ENCODE data around the gene DVL3.

DVL3 gene

GRCh38 chr3:184173374-184173722, 18.2 kb downstream of the DVL3 start:
- Histone ChIP-seq H3K79me2 (ENCODE audit: control insufficient read depth, low read length) (peaks cover 28% of the 10 kb centered on the region), H3K27ac (ENCODE audit: low read depth, low read length) (no peak overlapping the region), H3K9me2 (replicated peaks; ENCODE audit: control insufficient read depth, low read length) (no peaks in the 10 kb centered on the region), H3K4me2 (ENCODE audit: low read length) (no peak overlapping the region), H3K36me3 (ENCODE audit: control insufficient read depth, low read length) (peaks cover 43% of the 10 kb centered on the region), H3K4me3 (ENCODE audit: low read length) (no peak overlapping the region), H3K27me3 (ENCODE audit: control insufficient read depth, low read length) (no peaks in the 10 kb centered on the region), H3K9me3 (ENCODE audit: control insufficient read depth, insufficient read depth, low read length) (no peaks in the 10 kb centered on the region), H3K4me1 (ENCODE audit: control insufficient read depth, low read length) (peaks cover 26% of the 10 kb centered on the region), H4K20me1 (ENCODE audit: control insufficient read depth, insufficient read depth, low read depth, low read length) (no peaks in the 10 kb centered on the region), H3F3A (ENCODE audit: control insufficient read depth, insufficient read depth) (peaks cover 10% of the 10 kb centered on the region)
- TF ChIP-seq EZH2phosphoT487 (IDR thresholded peaks at IDR 0.05; ENCODE audit: borderline replicate concordance, low read length): no peak
- TF ChIP-seq CTCF (IDR thresholded peaks at IDR 0.05; ENCODE audit: low read depth, low read length, poor library complexity, severe bottlenecking): no peak

- Histone ChIP-seq H3K27me3 (ENCODE audit: control insufficient read depth, low read length) (no peaks in the 10 kb centered on the region), H3K27ac (ENCODE audit: low read depth, low read length) (no peak overlapping the region), H3K79me2 (ENCODE audit: control insufficient read depth, low read length) (peaks cover 28% of the 10 kb centered on the region), H3K9me2 (replicated peaks; ENCODE audit: control insufficient read depth, low read length) (no peaks in the 10 kb centered on the region), H3K36me3 (ENCODE audit: control insufficient read depth, low read length) (peaks cover 50% of the 10 kb centered on the region), H3K4me1 (ENCODE audit: control insufficient read depth, low read length) (peaks cover 26% of the 10 kb centered on the region), H3F3A (ENCODE audit: control insufficient read depth, insufficient read depth) (peaks cover 10% of the 10 kb centered on the region), H4K20me1 (ENCODE audit: control insufficient read depth, insufficient read depth, low read depth, low read length) (no peaks in the 10 kb centered on the region), H3K9me3 (ENCODE audit: control insufficient read depth, insufficient read depth, low read length) (no peaks in the 10 kb centered on the region), H3K4me2 (ENCODE audit: low read length) (peak overlapping the region; percentile 61), H3K4me3 (ENCODE audit: low read length) (peak overlapping the region; percentile 50)
- TF ChIP-seq EZH2phosphoT487 (IDR thresholded peaks at IDR 0.05; ENCODE audit: borderline replicate concordance, low read length): no peak
- TF ChIP-seq CTCF (IDR thresholded peaks at IDR 0.05; ENCODE audit: low read depth, low read length, poor library complexity, severe bottlenecking): no peak
Measured at GRCh38 chr3:184174284-184174645, 19.1 kb downstream of the DVL3 start.

GRCh38 chr3:184174646-184175492, 19.7 kb downstream of the DVL3 start, which contains the start of gene AP2M1:
Gene AP2M1 (plus strand): TSS chr3:184174855. CDS start chr3:184176994, 2,139 bp downstream.
- peak within 1 kb of the TSS; percentile 96 for H3K4me3 ChIP-seq (ENCODE audit: low read length)
- H3K4me1 ChIP-seq (ENCODE audit: control insufficient read depth, low read length): peaks cover 26% of the 10 kb centered on the region
- no peaks in the 10 kb centered on the region for H3K27me3 ChIP-seq (ENCODE audit: control insufficient read depth, low read length)
- peaks cover 52% of the 10 kb centered on the region for H3K36me3 ChIP-seq (ENCODE audit: control insufficient read depth, low read length)
- H3K9me3 ChIP-seq (ENCODE audit: control insufficient read depth, insufficient read depth, low read length): no peaks in the 10 kb centered on the region
- H3K79me2 ChIP-seq (ENCODE audit: control insufficient read depth, low read length): peaks cover 28% of the 10 kb centered on the region
- no peaks in the 10 kb centered on the region for H4K20me1 ChIP-seq (ENCODE audit: control insufficient read depth, insufficient read depth, low read depth, low read length)
- H3K4me2 ChIP-seq (ENCODE audit: low read length): peak within 1 kb of the TSS; percentile 85
- TF ChIP-seq CTCF (IDR thresholded peaks at IDR 0.05; ENCODE audit: low read depth, low read length, poor library complexity, severe bottlenecking): peak; percentile 39
- TF ChIP-seq EZH2phosphoT487 (IDR thresholded peaks at IDR 0.05; ENCODE audit: borderline replicate concordance, low read length): no peak
- H3F3A ChIP-seq (ENCODE audit: control insufficient read depth, insufficient read depth): peaks cover 10% of the 10 kb centered on the region
- no peak within 1 kb of the TSS for H3K27ac ChIP-seq (ENCODE audit: low read depth, low read length)
- no peaks in the 10 kb centered on the region for H3K9me2 ChIP-seq (replicated peaks; ENCODE audit: control insufficient read depth, low read length)
